IMR-90 (cell line): ENCODE results near the gene KRTAP4-8. TPM values are rescaled to one million over a fixed set of nuclear protein-coding genes. Genes with fewer than 3 reads are reported as not detected.

Experiments used
- ATAC-seq: fragments of 200-7000 bp; cut with Tn5 transposase; 2 replicates; pipeline ENCODE4 v1.9.1; 2020; ENCODE audit warnings: low read depth, mild to moderate bottlenecking, moderate library complexity
- BruUV-seq: library from RNA; stranded (reverse); fragments of 400-500 nt; replicated peaks from 2 replicates; lab custom pipeline; 2021; lab: Mats Ljungman, UMichigan
- CTCF ChIA-PET: fragments of 300-600 bp; formaldehyde crosslinking; extraction: SDS; loops from one replicate; lab custom pipeline; 2021; ENCODE audit warnings: antibody characterized with exemption; lab: Yijun Ruan, JAX
- POLR2A ChIA-PET: fragments of 300-600 bp; sonication (Branson Sonifier 250); formaldehyde crosslinking; loops from one replicate; lab custom pipeline; 2022; ENCODE audit warnings: antibody characterized with exemption; ENCODE audit not compliant: unreplicated experiment; lab: Charles Lee
- DNase-seq: peaks from one replicate; pipeline ENCODE4 v3.0.0; 2013
- H2AFZ ChIP-seq: replicated peaks from 2 replicates; pipeline ENCODE3; 2013; ENCODE audit warnings: low read length, mild to moderate bottlenecking; ENCODE audit not compliant: poor library complexity
- H2AK5ac ChIP-seq: 2 replicates; pipeline ENCODE4 v1.6.1; 2013; ENCODE audit warnings: low read depth, low read length, inconsistent platforms
- H2AK9ac ChIP-seq: replicated peaks from 2 replicates; pipeline ENCODE3; 2013; ENCODE audit warnings: mild to moderate bottlenecking, low read depth, low read length, moderate library complexity; ENCODE audit not compliant: poor library complexity
- H2BK120ac ChIP-seq: 2 replicates; pipeline ENCODE4 v1.6.1; 2013; ENCODE audit warnings: low read depth, low read length, inconsistent platforms
- H2BK15ac ChIP-seq: 3 replicates; pipeline ENCODE4 v1.6.1; 2013; ENCODE audit warnings: low read depth, low read length, inconsistent platforms
- H2BK20ac ChIP-seq: 2 replicates; pipeline ENCODE4 v1.6.1; 2013; ENCODE audit warnings: low read depth, mild to moderate bottlenecking, inconsistent platforms, low read length, moderate library complexity
- H2BK5ac ChIP-seq: 2 replicates; pipeline ENCODE4 v1.6.1; 2013; ENCODE audit warnings: mild to moderate bottlenecking, low read depth, low read length, inconsistent platforms; ENCODE audit not compliant: poor library complexity, severe bottlenecking
- H3K14ac ChIP-seq: replicated peaks from 2 replicates; pipeline ENCODE4 v1.6.1; 2013; ENCODE audit warnings: low read depth, low read length, inconsistent platforms
- H3K18ac ChIP-seq: 2 replicates; pipeline ENCODE4 v1.6.1; 2013; ENCODE audit warnings: low read depth, low read length, control low read depth
- H3K23ac ChIP-seq: 2 replicates; pipeline ENCODE4 v1.6.1; 2013; ENCODE audit warnings: low read depth, low read length, inconsistent platforms
- H3K27ac ChIP-seq: 2 replicates; pipeline ENCODE4 v1.5.1; 2013; ENCODE audit warnings: mild to moderate bottlenecking, control low read depth, low read length; ENCODE audit not compliant: insufficient read depth
- H3K27me3 ChIP-seq: 2 replicates; pipeline ENCODE4 v1.6.1; 2013; ENCODE audit warnings: low read length; ENCODE audit not compliant: control insufficient read depth, insufficient read depth
- H3K36me3 ChIP-seq: 2 replicates; pipeline ENCODE4 v1.6.1; 2013; ENCODE audit warnings: low read length, mixed read lengths; ENCODE audit not compliant: control insufficient read depth, insufficient read depth
- H3K4ac ChIP-seq: 2 replicates; pipeline ENCODE4 v1.6.1; 2013; ENCODE audit warnings: low read depth, low read length, inconsistent platforms
- H3K4me1 ChIP-seq: 2 replicates; pipeline ENCODE4 v1.6.1; 2013; ENCODE audit warnings: low read length, mixed read lengths; ENCODE audit not compliant: control insufficient read depth, insufficient read depth
- H3K4me2 ChIP-seq: 2 replicates; pipeline ENCODE4 v1.6.1; 2013; ENCODE audit warnings: low read depth, mild to moderate bottlenecking, control low read depth, low read length, moderate library complexity
- H3K4me3 ChIP-seq: 2 replicates; pipeline ENCODE4 v1.5.1; 2013; ENCODE audit warnings: low read depth, mild to moderate bottlenecking, control low read depth, low read length, moderate library complexity; ENCODE audit not compliant: insufficient read depth
- H3K56ac ChIP-seq: 2 replicates; pipeline ENCODE4 v1.6.1; 2013; ENCODE audit warnings: low read length, inconsistent platforms; ENCODE audit not compliant: insufficient read depth; ENCODE audit errors: extremely low read depth
- H3K79me1 ChIP-seq, 2 experiments: 2 replicates each; pipeline ENCODE4 v1.6.1; 2013; ENCODE audit warnings: low read length in 2 of 2, inconsistent platforms in 1 of 2, low read depth in 1 of 2
- H3K9ac ChIP-seq: 2 replicates; pipeline ENCODE4 v1.6.1; 2013; ENCODE audit warnings: low read depth, low read length, control low read depth
- H3K9me1 ChIP-seq: 2 replicates; pipeline ENCODE4 v1.6.1; 2013; ENCODE audit warnings: low read length, inconsistent platforms; ENCODE audit not compliant: insufficient read depth
- H3K9me3 ChIP-seq: 2 replicates; pipeline ENCODE4 v1.6.1; 2013; ENCODE audit warnings: low read length; ENCODE audit not compliant: control insufficient read depth, insufficient read depth
- H4K20me1 ChIP-seq: 2 replicates; pipeline ENCODE4 v1.6.1; 2013; ENCODE audit warnings: low read length, inconsistent platforms; ENCODE audit not compliant: insufficient read depth
- H4K5ac ChIP-seq: 2 replicates; pipeline ENCODE4 v1.6.1; 2013; ENCODE audit warnings: mild to moderate bottlenecking, low read depth, low read length, control low read depth
- H4K8ac ChIP-seq, 2 experiments: 2 replicates each; pipeline ENCODE4 v1.6.1; 2013; ENCODE audit warnings: low read depth in 2 of 2, low read length in 2 of 2, control low read depth in 1 of 2, inconsistent platforms in 1 of 2
- H4K91ac ChIP-seq: 2 replicates; pipeline ENCODE4 v1.6.1; 2013; ENCODE audit warnings: low read depth, low read length, inconsistent platforms; ENCODE audit not compliant: insufficient read depth
- BHLHE40 ChIP-seq: fragments of 150-350 bp; IDR thresholded peaks from 2 replicates; pipeline ENCODE4 v1.6.1; 2016; ENCODE audit warnings: mild to moderate bottlenecking, low read depth, low read length
- CEBPB ChIP-seq: IDR thresholded peaks from 2 replicates; pipeline ENCODE4 v1.6.1; 2012; ENCODE audit warnings: low read depth, low read length, improper control_type of control experiment
- CHD1 ChIP-seq: IDR thresholded peaks from 2 replicates; pipeline ENCODE4 v1.6.1; 2012; ENCODE audit warnings: low read depth, low read length, improper control_type of control experiment
- FOS ChIP-seq: fragments of 150-350 bp; IDR thresholded peaks from 2 replicates; pipeline ENCODE4 v1.6.1; 2016; ENCODE audit warnings: low read depth, low read length
- MAFK ChIP-seq: IDR thresholded peaks from 2 replicates; pipeline ENCODE4 v1.6.1; 2012; ENCODE audit warnings: low read depth, low read length, improper control_type of control experiment
- MAZ ChIP-seq: IDR thresholded peaks from 2 replicates; pipeline ENCODE4 v1.6.1; 2012; ENCODE audit warnings: low read depth, mild to moderate bottlenecking, low read length, improper control_type of control experiment, moderate library complexity, borderline replicate concordance
- MXI1 ChIP-seq: IDR thresholded peaks from 2 replicates; pipeline ENCODE4 v1.6.1; 2012; ENCODE audit warnings: low read depth, mild to moderate bottlenecking, low read length, moderate library complexity, borderline replicate concordance
- NFE2L2 ChIP-seq: fragments of 150-350 bp; IDR thresholded peaks from 2 replicates; pipeline ENCODE4 v1.6.1; 2016; ENCODE audit warnings: low read depth, mild to moderate bottlenecking, low read length
- POLR2A ChIP-seq: IDR thresholded peaks from 2 replicates; pipeline ENCODE4 v1.6.1; 2012; ENCODE audit warnings: mild to moderate bottlenecking, low read depth, low read length
- RAD21 ChIP-seq: IDR thresholded peaks from 2 replicates; pipeline ENCODE4 v1.6.1; 2012; ENCODE audit warnings: low read length, improper control_type of control experiment
- RCOR1 ChIP-seq: IDR thresholded peaks from 2 replicates; pipeline ENCODE4 v1.6.1; 2012; ENCODE audit warnings: mild to moderate bottlenecking, low read length, improper control_type of control experiment; ENCODE audit not compliant: insufficient replicate concordance
- RFX5 ChIP-seq: IDR thresholded peaks from 2 replicates; pipeline ENCODE4 v1.8.0; 2012; ENCODE audit warnings: low read depth, mild to moderate bottlenecking, low read length, moderate library complexity
- SMC3 ChIP-seq: fragments of 150-350 bp; IDR thresholded peaks from 2 replicates; pipeline ENCODE4 v1.6.1; 2016; ENCODE audit warnings: low read depth, mild to moderate bottlenecking, antibody characterized with exemption, low read length, moderate library complexity
- WGBS, 2 experiments: methylation state at CpG; one replicate each; pipeline versions ENCODE4 v1.1.5 to v1.1.7; 2013; ENCODE audit warnings: missing lambda C conversion rate in 2 of 2; ENCODE audit not compliant: insufficient read length in 1 of 2; ENCODE audit errors: extremely low coverage in 2 of 2; 5-methylcytosine and 5-hydroxymethylcytosine counted together
- dilution Hi-C: fragments of 300-500 bp; cut with HindIII; formaldehyde crosslinking; loops from one replicate; pipeline ENCODE4 v1.14.3; 2018; ENCODE audit warnings: low sequenced_read_pairs; ENCODE audit not compliant: unreplicated experiment
- in situ Hi-C: fragments of 300-500 bp; cut with MboI; formaldehyde crosslinking; loops from 3 replicates; pipeline ENCODE4 v1.14.3; 2019; ENCODE audit warnings: low sequenced_read_pairs, inconsistent platforms, mixed read lengths
- intact Hi-C: fragments of 100-400 bp; cut with micrococcal nuclease; formaldehyde crosslinking; loops from 2 replicates; pipeline ENCODE4 v1.10.0; 2022
- polyA plus RNA-seq, 3 experiments: library from polyadenylated mRNA; depleted of rRNA; stranded (reverse); fragments of >200 nt; gene quantifications; 2 replicates each; pipeline ENCODE4 v1.2.3, GENCODE V29; 2012; ENCODE audit warnings: low replicate concordance in 1 of 3
- total RNA-seq: library from RNA; depleted of rRNA; stranded (reverse); fragments of >200 nt; gene quantifications from 2 replicates; pipeline ENCODE4 v1.2.3, GENCODE V29; 2012
- TF ChIP-seq, protein P1 (sequence below): fragments of 150-350 bp; IDR thresholded peaks from 2 replicates; pipeline ENCODE4 v1.6.1; 2016; ENCODE audit warnings: low read depth, mild to moderate bottlenecking, low read length, moderate library complexity, borderline replicate concordance
- TF ChIP-seq, protein P2 (sequence below): conservative IDR thresholded peaks from 2 replicates; pipeline ENCODE4 v1.5.1; 2012; ENCODE audit warnings: mild to moderate bottlenecking, low read depth, low read length, improper control_type of control experiment
- TF ChIP-seq, protein P3 (sequence below): fragments of 150-350 bp; IDR thresholded peaks from 2 replicates; pipeline ENCODE4 v1.6.1; 2017; ENCODE audit warnings: mild to moderate bottlenecking, antibody characterized with exemption, low read length, low read depth

KRTAP4-8 gene
- total and polyA plus RNA-seq, 2 of the 4 experiments (the other 2 are of a cell fraction), result not detected

DNA sequence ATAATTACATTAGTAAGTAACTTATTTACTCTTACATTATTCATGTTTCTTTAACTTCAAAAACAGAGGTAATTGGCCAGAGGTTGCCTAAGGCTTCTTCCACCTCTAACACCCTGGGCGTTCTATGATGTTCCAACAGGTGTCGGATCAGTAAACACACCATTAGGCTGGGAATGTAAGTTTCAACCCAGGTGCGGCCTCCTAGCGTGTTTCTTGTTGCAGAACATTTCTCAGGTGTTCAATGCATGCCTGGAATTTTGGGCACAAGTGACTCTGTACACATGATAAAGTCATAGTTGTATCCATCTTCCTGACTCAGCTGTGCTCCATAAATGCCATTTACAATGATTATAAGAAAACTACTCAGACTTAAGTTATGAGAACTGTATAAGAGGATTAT lies 43.9 kb downstream of the KRTAP4-8 start:
- ATAC-seq (no peak), DNase-seq (no peak)
- Histone ChIP-seq H3K27me3 (no peaks in the 10 kb centered on the region), H4K8ac (no peak overlapping the region; a peak in 1 of 4 replicates), H3K4me3 (no peak overlapping the region), H3K27ac (no peak overlapping the region), H2BK120ac (peak overlapping the region; percentile 9; the same call in 1 of the 2 replicates), H3K23ac (no peak overlapping the region), H3K56ac (no peak overlapping the region), H2AK9ac (no peak overlapping the region), H3K9me3 (no peaks in the 10 kb centered on the region), H3K18ac (peak overlapping the region; percentile 9; the same call in 1 of the 2 replicates), H2BK20ac (peak overlapping the region; percentile 4; the same call in 1 of the 2 replicates), H3K36me3 (no peaks in the 10 kb centered on the region), H2AK5ac (peak overlapping the region; percentile 36; the same call in 1 of the 2 replicates), H3K4ac (0 out of 2 replicates have a peak overlapping the region, but pooled peaks have one; percentile 15), H3K4me2 (no peak overlapping the region), H4K91ac (0 out of 2 replicates have a peak overlapping the region, but pooled peaks have one; percentile 17), H4K5ac (no peak overlapping the region), H2BK15ac (no peak overlapping the region; the same call in 2 of the 3 replicates), H2AFZ (no peak overlapping the region), H3K79me1 (no peaks in the 10 kb centered on the region), H3K14ac (no peak overlapping the region), H3K9me1 (peaks cover 5% of the 10 kb centered on the region; the same call in 1 of the 2 replicates), H4K20me1 (no peaks in the 10 kb centered on the region), H3K4me1 (peaks cover 6% of the 10 kb centered on the region), H2BK5ac (no peak overlapping the region), H3K9ac (no peak overlapping the region)
- no TSS peak for BruUV-seq
- in situ Hi-C loops, result no loop called here
- TF ChIP-seq RCOR1 (no peak), FOS (no peak), MAZ (no peak), MAFK (no peak), CEBPB (no peak), RAD21 (no peak), MXI1 (no peak), POLR2A (no peak), RFX5 (no peak), BHLHE40 (no peak), SMC3 (no peak), NFE2L2 (no peak), CHD1 (no peak)
- TF ChIP-seq, protein P1, sequence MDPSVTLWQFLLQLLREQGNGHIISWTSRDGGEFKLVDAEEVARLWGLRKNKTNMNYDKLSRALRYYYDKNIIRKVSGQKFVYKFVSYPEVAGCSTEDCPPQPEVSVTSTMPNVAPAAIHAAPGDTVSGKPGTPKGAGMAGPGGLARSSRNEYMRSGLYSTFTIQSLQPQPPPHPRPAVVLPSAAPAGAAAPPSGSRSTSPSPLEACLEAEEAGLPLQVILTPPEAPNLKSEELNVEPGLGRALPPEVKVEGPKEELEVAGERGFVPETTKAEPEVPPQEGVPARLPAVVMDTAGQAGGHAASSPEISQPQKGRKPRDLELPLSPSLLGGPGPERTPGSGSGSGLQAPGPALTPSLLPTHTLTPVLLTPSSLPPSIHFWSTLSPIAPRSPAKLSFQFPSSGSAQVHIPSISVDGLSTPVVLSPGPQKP, result no peak
- TF ChIP-seq, protein P2, sequence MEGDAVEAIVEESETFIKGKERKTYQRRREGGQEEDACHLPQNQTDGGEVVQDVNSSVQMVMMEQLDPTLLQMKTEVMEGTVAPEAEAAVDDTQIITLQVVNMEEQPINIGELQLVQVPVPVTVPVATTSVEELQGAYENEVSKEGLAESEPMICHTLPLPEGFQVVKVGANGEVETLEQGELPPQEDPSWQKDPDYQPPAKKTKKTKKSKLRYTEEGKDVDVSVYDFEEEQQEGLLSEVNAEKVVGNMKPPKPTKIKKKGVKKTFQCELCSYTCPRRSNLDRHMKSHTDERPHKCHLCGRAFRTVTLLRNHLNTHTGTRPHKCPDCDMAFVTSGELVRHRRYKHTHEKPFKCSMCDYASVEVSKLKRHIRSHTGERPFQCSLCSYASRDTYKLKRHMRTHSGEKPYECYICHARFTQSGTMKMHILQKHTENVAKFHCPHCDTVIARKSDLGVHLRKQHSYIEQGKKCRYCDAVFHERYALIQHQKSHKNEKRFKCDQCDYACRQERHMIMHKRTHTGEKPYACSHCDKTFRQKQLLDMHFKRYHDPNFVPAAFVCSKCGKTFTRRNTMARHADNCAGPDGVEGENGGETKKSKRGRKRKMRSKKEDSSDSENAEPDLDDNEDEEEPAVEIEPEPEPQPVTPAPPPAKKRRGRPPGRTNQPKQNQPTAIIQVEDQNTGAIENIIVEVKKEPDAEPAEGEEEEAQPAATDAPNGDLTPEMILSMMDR, result no peak
- TF ChIP-seq, protein P3, sequence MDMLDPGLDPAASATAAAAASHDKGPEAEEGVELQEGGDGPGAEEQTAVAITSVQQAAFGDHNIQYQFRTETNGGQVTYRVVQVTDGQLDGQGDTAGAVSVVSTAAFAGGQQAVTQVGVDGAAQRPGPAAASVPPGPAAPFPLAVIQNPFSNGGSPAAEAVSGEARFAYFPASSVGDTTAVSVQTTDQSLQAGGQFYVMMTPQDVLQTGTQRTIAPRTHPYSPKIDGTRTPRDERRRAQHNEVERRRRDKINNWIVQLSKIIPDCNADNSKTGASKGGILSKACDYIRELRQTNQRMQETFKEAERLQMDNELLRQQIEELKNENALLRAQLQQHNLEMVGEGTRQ, result no peak
- dilution Hi-C loops, result no loop called here
- WGBS, 2 experiments, result 90% methylated on average over 2 of the region's 4 CpGs; no CpG with 5 or more reads in 1 of the 2 experiments
- POLR2A ChIA-PET, result no interaction called here
- intact Hi-C loops, result no loop called here
- CTCF ChIA-PET, result no interaction called here
